DMS114 treated with DMSO at 0.1 percent for 48 hours (cell line): Measurements from ENCODE around the gene GPR151.

Experiments used
- DNase-seq: peaks from one replicate; lab custom pipeline; 2025; ENCODE audit not compliant: unreplicated experiment; lab: John Stamatoyannopoulos, UW

The GPR151 gene

GRCh38 chr5:146521403-146522106 is 5.6 kb upstream of the GPR151 start:
- DNase-seq, result no peak

GRCh38 chr5:146520731-146521130 is 4.7 kb upstream of the GPR151 start:
- DNase-seq, result no peak

GRCh38 chr5:146519554-146519953 is 3.6 kb upstream of the GPR151 start:
- no peak for DNase-seq

- no peak for DNase-seq
These were observed 378 bp downstream of the GPR151 start for GRCh38 chr5:146515473-146516150.

- DNase-seq, result no peak
These were observed 1.4 kb downstream of the GPR151 start for GRCh38 chr5:146514575-146514974.

DNA sequence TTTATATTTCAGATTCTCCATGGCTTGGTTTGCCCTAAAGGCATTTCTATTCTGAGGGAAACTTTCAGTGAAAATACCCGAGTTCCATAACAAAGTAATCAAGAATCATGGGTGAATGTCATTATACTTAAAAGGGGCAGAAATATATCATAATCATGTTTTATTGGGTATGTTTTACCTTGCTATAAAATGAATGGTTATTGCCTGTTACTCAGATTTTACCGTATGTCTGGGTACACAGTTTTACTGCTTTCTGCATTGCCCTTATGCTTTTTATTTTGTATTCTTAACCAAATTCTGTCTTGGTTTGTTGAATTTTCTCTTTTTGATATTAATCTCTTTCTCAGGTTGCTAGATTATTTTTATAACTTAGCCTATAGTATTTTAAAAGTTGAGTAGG is 2.5 kb downstream of the GPR151 start:
- no peak for DNase-seq

DNA sequence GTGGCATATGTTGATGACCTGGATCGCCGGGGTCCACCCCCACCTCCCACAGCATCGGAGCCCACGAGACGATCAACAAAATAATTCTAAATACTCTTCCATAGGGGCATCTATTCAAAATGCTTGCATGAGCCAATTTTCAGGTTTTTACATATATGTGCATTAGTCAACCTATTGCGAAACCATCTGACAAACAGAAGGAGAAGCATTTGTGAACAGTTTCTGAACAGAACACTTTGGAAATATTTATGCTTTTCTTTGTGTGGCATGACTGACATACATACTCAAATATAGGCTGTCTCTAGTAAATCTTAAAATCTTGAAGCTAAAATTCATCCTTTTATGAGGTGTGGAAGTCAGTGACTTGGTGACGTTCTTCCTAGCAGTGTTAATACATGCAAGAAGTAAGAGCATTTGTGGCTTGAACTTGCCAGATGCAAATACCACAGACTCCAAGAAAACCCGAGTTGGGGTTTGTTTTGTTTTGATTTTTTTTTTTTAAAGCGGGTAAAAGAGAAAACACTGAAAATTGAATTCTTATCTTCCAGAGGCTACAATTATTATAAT is 5.3 kb downstream of the GPR151 start:
- no peak for DNase-seq

GRCh38 chr5:146507428-146507827 is 8.6 kb downstream of the GPR151 start:
- no peak for DNase-seq

- DNase-seq, result no peak
These were observed 16.3 kb downstream of the GPR151 start for GRCh38 chr5:146499680-146500079.

DNA sequence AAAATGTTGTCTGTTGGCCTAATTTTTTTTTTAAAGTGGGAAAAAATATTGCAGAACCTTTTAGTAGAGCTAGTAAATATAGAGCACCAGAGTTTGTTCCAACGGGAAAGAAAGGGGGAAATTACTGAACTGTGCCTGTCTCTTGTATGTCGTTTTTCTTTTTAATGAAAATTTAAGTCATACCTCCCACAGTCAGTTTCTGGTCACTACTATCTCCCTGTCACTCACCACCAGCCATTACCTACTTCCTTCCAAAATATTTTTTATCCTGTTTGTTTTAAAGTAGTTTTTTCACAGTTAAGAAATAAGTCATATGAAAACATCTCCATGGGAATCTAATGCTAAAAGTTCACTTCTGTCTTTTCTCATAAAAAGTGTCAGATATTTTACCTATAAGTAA is 21.3 kb downstream of the GPR151 start:
- no peak for DNase-seq

GRCh38 chr5:146490089-146490843 is 25.7 kb downstream of the GPR151 start:
- DNase-seq, result no peak

DNA sequence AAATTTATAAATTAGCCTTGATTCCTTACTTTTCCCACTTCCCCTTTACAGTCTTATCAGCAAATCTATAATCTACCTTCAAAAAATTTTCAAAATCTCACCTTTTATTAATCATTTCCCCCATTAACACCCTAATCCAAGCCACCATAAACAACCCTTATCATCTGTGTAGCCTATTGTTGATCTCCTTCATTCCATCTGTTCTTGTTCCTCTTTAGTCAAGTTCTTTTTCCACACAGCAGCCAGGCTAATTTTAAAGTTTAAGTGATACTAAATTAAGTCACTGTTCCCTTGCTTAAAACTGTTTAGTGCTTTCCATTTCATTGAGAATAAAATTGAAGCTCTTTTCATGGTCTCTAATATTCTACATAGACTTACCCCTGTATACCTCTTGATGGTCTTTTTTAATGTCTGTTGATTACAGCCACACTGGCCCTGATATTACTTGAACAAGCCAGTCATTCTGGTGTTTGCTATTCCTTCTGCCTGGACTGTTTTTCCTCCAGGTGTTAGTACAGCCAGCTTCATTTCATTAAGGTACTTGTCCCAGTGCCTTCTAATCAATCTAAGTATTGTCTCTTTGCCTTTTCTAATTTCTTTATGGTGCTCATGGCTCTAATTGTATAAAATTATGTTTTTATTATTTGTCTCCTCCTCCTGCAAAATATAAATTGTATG is 31.1 kb downstream of the GPR151 start:
- no peak for DNase-seq

- DNase-seq, result no peak
These were observed 33.2 kb downstream of the GPR151 start for GRCh38 chr5:146482775-146483174.

DNA sequence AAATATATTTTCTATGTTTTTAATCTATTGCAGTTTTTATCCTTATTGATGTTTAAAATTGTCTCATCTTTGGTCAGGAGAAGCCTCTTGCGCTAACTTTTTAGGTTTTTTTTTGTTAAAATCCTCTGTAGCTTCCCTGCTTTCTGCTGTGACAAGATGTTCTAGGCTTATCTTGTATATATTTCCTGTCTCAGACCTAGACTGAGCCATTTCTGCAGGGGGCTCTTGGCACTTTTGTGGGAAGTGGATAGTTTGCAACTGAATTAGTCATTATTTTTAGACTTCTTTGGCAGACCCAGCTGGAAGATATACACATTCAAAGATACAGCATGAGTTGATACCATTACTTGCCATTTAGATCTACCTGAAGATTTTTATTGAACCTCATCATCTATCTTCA is 40.1 kb downstream of the GPR151 start:
- no peak for DNase-seq

DNA sequence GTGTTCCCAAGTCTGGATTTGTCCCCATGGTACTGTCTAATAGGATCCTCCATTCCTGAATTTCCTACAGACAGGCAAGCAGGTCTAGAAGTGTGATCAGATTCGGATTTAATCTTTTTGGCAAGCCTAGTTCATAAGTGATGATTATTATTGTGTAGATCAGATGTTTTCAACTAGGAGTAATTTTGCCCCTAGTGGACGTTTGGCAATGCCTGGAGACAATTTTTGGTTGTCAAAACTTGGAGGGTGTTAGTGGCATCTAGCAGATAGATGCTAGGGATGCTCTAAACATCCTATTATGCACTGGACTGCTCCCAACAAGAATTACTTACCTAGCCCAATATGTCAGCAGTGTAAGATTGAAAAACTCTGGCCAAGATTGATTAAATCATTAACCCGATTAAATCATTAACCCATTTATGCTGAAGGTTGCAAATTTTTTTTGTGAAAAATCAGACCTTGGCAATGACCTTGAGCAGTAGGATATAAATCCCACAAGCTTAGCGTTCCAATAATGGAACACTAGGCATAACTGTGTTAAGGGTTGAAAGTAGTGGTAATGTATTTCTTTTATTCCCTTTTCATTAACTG is 40.7 kb downstream of the GPR151 start:
- peak; percentile 15 for DNase-seq

- no peak for DNase-seq
These were observed 41.9 kb downstream of the GPR151 start for GRCh38 chr5:146474065-146474464.

- DNase-seq, result no peak
These were observed 48.2 kb downstream of the GPR151 start for GRCh38 chr5:146467760-146468159.

DNA sequence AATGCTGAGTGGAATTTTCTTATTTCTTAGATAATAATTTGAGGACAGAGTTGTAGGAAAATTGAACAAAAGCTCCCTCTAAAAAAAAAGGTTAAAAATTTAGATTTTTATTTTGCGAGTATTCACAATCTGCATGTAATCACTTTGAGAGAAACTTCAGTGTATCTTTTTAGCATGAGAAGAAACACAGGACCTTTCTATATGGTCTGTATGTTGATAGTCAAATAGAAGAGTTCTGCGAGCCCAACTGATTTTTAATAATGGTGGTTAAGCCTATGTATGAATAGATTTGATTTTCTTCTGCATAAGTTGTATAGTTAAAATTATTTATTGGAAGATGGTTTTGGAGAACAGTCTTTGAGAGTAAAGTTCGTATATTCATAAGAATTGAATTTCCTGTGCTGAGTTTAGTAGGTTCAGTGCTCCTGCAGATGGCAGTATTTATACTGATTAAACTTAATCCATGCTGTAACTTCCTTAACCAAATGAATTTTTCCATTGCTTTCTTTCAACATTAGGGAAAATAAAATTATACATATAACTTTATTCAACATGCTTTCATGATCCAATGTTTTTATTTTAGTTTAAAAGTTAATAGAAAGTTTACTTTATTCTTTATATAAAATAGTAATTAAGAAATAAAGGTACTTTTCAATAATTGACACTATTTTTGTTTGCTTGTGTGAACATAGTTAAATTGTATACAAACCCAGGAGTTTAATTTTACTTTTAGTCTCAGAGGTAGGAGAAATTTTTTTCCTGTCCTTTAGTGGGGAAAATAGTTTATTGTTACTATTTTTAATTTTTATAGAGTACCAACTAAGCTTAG is 49.3 kb downstream of the GPR151 start:
- DNase-seq, result peak; percentile 31

DNA sequence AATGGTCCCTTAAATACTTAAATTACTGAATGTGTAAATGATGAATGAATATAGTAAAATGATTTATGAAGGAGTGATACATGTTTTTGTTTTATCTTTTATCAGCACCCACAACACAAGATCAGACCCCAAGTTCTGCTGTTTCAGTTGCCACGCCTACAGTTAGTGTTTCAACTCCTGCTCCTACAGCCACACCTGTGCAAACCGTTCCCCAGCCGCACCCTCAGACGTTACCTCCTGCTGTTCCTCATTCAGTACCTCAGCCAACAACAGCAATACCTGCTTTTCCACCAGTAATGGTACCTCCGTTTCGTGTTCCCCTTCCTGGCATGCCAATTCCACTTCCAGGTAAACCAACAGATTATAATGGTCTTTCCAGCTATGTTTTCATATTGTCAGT is 52.5 kb downstream of the GPR151 start:
- DNase-seq, result no peak
